NCI-H69 (cell line): ENCODE data around the gene PRLR.
A peak's percentile ranks its signal among the peaks of the same experiment; 100 is the strongest.

ENCODE experiments used
- DNase-seq: peaks from one replicate; lab custom pipeline; 2025; lab: John Stamatoyannopoulos, UW

PRLR gene

DNA sequence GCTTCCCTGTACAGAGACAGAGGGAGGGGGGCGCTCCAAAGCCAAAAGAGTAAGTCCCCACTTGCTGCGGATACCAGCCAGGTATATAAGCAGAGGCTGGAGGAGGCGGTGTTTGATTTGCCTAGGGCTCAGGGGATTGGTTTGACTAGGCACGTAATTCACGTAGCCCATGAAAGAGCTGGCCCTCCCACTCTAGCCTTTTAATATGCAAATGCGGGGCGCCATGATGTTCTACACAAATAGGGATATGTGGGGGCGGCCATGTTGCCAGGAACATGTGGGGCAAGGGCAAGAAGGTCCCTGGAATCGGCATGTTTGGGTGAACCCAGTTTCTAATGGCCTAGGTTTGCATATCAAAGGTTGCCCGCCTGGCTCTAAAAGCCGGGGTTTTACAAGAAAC is 3.3 kb upstream of the PRLR start:
- DNase-seq, result no peak

DNA sequence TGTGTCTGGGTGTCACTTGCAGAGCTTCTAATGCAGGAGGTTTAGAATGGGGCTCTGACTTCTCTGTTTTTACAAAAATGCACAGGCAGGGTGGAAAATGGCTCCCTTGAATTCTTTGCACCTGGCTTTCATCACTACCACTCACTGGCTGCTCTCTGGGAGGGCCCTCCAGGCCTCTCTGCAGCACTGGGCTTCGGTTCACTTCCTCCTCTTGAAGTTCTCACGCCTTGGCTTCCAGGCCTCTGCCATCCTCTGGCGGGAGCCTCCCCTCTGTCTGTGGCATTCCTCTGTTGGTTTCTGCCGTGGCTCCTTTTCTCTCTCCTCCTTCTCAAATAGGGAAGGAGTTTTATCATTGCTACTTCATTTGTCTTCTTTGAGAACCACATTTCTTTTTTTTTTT is 2.8 kb upstream of the PRLR start:
- no peak for DNase-seq

DNA sequence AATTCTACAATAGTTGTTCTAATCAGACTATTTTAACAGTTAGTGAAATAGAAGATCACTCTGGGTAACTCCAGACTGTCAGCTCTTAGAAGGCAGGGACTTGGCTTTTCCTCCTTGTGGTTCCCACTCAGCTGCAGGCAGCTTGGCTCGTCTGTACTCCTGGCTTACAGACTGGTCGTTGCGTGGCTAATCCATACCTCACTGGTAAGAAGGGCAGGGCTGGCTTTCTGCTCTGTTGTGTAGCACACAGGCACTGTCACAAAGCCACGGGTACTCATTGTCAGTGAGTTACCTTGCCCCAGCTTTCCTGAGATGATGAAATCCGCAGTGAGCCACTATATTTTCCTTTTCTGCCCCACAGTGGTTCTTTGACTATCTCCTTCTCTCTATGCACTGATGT is 1.8 kb upstream of the PRLR start:
- DNase-seq, result no peak

DNA sequence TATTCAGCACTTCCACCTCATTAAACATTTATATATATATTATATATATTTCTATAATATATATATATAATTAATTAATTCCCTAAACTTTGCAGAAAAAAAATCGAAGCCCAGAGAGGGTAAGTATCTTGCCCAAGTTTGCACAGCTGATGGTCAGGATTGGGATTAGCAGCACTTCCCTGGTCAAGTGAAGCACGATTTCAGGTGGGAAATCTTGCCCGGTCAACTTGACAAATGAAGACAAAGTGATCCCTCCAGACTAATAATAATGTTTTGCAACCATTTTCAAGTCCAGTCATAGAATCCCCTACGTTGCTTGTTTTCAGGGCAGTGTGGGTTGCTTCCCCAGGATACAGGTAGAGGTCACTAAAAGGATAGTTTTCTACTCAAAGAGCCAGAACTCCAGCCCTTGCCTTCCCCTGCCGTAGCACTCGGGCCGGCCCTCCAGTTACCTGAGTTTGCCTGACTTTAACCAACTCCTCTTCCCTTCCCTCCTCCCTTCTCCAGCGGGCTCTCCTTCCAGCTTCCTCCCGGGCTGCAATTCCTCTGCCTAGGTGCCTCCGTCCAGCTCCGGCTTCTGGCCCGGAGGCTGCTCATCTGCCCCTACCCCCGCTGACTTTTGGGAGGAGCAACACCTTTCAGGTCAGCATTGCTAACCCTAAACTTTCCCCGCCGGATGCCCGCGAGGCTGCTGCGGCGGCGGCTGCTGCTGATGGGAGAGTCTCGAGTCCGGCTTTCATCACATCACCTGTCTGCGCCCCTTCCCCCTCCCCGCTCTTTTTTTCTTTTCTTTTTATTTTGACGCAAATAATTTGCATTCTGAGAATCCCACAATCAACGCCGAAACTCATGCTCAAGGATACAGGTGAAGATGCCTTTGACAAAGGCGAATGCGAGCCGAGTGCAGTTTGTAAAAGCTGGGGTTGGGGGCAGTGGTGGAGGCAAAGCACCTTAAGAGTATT is 930 bp downstream of the PRLR start:
- DNase-seq, result peak; percentile 74

DNA sequence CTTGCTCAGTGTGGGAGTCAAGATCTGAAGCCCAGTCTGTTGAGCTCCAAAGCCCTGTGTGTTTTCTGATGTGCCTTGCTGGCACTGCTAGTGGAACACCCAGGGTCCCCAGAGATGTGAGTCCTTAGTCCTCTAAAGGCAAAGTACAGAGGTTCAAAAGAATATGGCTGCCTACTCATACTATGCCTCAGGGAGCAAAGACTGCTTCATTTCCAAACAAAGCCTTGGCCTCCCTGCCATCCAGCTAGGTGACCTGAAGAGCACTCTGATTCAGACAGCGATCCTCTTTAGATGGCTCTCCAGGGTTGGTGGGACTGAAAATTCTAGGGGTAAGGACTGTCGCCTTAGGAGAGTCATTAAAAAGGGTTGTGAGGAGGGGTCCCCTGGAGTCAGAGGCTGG is 2.0 kb downstream of the PRLR start:
- no peak for DNase-seq

DNA sequence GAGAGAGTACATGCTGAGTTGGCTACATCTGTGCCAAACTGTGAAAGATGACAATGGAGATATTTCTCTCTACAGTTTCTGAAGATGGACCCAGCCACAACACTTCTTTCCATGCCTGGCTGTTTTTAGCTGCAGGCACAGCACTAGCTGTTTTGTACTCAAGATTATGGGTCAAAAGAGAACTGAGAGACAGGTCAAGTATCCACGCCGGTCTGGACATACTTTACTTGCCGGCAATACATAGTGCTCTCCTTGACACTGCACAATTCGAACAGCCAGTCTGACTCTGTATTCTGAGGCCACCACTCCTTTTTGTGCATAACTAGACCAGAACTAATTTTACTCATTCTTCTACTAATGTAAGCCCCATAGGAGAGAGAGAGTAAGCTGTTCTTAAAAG is 2.6 kb downstream of the PRLR start:
- no peak for DNase-seq

DNA sequence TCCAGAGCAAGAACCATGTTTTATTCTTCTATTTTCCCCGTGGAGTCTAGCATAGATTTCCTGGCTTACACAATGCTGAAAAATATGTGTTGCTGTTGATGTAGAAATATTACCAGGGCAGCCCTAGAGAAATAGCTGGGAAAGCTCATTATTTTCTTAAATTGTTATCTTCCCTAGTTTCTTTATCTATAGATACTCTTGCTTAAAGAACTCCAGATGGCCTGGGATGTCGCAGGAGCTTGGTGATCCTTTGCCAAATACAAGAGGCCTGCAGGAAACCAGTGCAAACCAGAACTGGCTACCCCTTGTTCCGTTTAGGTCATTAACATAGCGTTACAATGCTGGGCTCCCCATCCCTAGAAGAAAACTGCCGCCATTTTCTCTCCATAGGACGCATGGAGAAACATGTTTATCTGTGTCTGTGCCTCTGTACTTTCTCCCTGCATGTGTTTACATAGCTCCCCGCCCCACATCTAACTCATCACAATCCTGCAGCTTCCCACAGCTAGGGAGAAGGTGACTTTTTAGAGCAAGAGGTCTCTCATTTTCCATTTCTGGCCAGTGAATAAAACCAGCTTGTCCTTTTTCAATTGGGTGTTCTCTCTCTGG is 6.4 kb downstream of the PRLR start:
- no peak for DNase-seq

DNA sequence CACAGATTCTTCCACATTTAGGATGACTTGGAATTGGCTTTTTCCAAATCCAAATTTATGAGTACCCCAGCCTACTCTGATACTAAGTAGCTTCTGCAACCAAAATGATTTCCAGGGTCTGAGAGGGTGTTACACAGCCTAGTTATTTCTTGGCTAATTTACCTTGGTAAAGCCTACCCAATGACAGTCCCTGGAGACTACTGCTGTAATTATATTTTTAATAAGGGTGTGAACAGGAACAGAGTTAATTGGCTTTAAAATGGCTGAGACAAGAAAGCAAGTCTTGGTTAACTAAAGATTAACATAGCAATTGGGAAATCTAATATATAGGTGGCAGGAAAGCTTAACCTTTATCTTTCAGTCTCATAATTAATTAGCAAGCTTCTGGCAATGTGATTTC is 9.3 kb downstream of the PRLR start:
- no peak for DNase-seq

DNA sequence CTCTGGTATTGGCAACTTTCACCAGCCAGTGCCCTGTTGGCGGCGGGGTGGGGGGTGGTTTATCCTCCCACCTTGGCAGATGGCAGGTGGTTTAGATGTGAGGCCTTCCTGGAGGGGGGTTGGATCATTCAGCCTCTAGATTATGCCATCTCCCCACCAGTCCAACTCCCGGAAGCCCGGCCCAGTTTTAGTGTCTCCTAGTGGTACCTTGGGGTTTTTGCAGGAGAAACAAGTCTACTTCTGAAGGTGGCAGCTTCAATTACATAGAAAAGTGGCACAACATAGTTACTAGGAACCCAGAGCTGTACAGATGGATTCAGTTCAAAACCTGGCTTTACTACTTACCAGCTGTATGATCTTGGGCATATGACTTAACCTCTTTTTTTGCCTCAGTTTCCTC is 11.3 kb downstream of the PRLR start:
- DNase-seq, result no peak

DNA sequence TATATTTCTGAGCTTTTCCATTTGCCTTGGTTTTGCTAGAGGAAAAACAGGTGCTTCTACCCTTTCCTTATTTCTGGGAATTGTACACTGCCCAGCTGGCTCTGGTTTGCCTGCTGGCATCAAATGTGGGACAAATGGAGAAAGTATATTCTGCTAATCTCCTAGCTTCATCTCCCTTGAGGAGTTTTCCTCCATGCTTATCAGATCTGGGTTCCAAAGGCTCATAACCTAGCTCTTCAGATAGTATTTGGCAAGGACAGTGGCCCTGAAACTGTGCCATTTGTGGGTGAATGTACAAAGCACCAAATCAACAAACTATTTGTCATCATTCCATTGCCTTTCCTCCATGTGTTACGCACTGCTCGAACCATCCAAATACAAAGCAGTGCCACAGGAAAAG is 16.2 kb downstream of the PRLR start:
- no peak for DNase-seq

DNA sequence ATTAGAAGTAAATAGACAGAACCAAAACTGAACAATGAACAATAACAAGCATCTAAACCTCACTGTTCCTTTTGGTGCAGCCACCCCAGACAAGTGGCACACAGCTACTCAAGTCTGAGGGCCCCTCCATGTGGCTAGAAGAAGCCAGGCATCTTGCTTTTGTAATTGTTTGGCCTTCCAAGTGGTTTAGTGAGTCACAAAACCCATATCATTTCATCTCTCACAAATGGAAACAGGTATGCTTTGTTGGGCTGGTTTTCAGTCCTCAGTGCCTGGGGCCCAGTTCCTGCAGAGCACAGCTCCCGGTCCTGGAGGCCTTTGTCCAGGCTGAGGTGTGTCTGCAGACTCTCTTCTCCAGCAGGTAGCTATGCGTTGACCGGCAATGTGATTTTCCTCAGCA is 16.7 kb downstream of the PRLR start:
- DNase-seq, result no peak

DNA sequence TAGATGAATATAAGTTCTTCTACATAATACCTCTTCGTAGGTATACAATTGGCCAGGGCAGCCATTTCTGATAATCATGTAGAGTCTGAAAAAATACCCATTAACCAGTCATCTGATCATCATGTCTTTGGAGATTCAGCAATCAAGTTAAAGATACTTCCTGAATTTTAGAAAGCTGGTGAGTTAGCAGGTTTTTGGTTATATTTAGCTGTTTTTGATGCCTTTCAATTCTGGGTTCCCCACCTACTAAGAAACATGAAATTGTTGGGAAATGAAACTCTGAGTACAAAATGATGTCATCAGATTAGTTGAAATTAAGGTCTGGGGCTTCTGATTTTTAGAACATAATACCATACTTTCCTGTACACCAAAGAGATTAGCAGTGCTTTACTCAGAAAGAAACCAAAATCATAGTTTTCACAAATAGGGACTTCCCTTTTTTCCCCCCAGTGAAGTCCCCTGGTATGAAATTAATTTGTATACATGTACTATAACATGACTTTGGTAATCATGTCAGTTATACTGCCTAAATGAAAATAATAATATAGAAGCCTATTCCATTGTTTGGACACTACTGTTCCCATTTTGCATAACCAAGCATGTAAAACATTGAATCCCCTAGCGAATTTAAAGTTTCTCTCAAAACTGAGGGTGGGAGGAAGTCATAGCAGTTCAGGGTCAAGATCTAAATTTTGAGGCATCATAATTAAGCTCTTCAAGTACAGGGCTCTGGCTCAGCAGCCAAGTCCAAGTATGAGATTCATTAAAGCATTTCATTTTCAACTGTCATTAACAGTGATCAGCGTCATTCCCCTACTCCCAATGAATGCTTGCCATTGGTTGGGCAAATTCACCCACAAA is 17.9 kb downstream of the PRLR start:
- DNase-seq, result no peak

DNA sequence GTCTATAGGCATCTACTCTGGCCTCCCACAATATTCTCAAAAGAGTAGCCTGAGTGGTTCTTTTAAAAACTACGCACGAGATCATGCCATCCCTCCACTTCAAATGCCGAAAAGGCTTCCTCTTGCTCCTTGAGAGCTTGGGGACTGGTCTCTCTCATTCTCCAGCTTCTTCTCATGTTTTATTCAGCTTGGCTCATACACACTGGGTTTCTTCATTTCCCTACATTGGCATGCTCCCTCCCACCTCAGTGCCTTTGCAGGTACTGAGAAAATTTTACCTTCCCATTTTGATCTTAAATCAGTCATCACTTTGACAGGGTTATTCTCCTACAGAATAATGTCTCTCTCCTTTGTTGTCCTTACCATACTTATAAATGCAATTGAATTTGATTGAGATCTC is 20.4 kb downstream of the PRLR start:
- DNase-seq, result no peak

DNA sequence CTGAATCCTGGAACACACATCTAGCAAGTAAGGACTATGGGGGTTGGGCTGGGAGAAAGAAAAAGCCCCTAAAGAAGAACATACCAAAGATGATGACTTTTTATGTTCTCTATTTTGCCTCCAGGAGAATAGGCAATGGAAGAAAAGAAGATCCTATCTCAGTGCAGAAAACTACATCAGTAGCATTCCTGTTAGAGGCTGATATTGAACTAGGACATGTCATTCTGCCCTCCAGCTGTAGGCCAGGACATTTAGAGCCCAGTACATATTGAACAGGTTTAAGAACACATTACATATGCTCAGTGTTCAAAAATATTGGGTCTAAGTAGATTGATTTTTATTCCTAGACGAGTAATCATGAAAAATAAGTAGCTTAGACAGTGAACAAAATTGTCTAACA is 24.7 kb downstream of the PRLR start:
- DNase-seq, result no peak

DNA sequence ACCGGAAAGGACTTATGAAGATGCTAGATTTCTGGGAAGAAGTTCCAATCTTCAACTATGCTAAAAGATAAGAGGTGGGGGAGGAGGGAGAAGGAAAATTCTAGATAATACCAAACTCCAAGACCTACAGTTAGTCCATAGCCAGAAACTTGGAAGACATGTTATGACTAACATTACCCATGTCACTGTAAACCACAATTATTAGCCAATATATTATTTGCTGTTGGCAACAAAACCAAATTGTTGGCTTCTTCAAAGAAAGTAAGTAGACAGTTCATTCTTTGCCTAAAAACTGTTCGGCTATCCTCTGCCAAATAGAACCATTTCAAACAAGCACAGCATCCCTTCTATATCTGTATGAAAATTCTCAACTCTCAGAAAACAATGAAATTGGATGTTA is 25.1 kb downstream of the PRLR start:
- no peak for DNase-seq

DNA sequence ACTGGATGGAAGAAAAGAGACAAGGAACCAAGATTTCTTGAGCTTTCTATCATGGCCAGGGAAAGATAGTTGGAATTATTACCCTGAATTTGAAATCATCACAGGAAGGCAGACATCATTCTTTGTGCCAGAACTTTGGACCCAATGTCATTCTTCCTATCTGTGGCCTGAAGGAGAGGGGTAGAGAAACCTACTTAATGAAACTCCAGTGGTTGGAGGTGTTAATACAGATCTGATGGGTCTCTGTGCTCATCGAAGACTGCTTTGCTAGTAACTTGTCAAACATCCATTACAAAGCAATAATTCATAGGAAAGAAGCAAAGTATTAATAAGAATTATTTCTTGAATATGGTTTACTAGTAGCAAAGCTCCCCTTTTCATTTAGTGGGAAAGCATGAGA is 26.9 kb downstream of the PRLR start:
- no peak for DNase-seq

DNA sequence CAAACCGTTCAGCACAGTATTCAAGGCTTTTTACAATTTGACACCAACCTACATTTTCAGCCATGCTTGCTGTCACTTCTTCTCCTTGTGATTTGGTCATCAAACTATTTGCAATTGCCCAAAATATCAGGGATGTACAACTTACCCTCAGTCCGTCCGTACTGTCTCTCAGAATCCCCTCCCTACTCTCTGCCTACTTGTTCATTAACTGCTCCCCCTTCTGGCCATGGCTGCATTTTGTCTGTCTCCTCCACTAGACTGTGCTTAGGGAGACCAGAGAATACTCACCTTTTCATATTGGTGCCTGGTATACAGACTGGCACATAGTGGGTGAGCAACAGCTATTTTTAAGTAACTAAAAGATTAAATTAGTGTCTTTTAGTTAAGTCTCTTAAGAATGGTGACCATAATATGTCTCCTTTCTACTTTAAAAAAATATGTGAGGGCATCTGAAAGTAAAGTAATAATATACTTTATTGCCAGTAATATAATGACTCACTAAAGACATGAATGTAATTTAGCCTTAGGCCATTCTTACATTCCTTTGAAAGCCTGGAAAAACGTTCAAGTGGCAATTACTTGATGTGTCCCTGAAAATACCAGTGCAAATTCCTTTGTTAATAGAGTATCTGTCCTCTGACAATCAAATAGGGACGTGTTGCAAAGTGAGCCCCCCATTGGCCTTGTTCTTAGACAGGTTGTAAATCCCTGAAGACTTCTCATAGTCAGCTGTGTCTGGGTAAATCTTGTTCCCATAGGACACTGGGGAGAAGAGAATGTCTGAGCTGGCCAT is 27.8 kb downstream of the PRLR start:
- peak; percentile 58 for DNase-seq

DNA sequence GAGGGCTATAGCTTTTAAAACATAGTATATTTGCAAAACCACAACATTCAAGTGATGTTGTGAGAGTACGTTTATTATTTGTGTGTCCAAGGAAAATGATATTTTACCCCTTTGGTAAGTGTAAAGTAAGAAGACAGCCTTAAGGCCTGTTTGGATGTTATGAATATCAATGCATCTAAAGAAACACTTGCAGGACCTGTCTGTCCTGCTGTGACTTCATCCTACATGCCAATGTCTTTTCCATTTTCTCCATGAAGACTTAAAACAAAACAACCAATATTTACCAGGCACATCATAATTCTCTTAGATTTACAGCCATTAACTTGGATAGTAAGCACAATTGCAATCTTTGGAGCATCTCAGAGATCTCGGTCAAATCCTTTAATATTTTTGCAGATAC is 29.0 kb downstream of the PRLR start:
- DNase-seq, result no peak

DNA sequence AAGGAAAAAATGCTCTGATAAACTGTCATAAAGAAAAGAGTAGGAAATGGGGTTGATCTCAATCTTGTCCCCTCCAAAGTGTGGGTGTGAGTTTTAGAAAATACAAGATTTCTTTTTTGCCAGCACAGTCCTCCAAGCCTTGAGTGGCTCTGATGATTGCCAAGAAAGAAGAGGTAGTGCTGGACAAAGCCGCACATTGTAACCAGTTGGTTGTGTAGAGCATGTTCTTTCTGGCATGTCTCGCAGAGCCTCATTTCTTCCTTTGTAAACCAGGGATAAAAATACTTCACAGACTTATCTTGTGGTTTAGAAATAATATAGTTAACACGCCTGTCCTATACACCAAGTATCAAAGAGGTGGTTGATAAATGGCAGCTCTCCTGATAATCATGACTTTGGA is 30.4 kb downstream of the PRLR start:
- no peak for DNase-seq

DNA sequence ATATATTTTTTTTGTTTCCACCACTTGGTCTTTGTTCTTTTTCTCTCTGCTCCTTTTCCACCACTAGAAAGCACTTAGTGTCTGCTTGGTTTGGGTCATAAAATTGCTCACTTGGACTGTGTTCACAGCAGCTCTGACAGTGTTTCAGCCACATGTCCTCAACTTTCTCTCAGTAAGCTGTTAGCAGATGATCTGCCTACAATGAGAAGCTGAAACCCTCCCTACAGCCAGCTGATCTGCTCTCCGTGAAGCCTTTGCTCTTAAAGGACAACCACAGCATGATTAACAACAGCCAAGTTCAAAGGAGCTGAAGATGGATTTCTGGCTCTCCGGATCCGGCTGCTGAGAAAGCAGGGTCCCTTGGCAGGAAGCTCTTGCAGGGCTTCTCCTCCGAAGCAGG is 31.6 kb downstream of the PRLR start:
- DNase-seq, result no peak

DNA sequence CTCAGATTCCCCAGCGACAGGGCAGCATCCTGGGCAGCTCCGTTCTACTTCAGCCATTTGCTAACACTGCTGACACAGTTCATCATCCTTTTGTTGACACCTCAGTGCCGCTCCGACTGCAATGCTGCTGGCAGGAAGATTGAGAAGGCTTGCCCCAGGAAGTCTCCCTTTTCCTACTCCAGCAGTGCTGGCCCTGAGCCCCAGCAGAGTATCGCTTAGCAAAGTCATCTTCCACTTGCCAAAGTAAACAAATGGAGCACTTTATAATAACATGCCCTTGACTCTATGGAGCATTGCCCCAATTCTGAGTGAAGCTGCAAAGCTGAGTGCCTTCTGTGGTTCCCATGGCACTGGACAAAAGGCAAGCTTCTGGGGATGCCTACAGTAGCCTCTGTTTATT is 32.2 kb downstream of the PRLR start:
- DNase-seq, result peak; percentile 76

DNA sequence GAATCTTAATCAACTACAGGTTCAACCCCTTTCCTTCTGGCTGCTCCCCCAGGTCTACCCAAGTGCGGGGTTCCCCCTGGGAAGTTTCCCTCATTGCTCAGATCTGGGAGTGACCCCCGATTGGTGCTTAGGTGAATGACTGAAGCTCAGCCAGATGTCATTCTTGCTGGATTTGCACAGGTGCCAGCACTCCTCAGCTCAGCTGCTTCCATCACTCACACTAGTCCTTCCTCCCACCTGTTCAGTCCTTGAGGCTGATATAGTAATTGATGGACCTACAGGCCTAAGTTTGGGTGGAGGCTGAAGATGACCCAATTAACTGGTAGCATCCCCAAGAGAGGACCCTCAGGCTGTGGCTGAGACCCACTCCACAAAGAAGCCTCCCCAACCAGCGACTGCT is 32.9 kb downstream of the PRLR start:
- no peak for DNase-seq
